Endothelial cell of umbilical vein (primary cell): ENCODE results near the gene PPHLN1. TPM values are rescaled to one million over a fixed set of nuclear protein-coding genes. Genes with fewer than 3 reads are reported as not detected.

Experiments used
- BruUV-seq: library from RNA; stranded (reverse); fragments of 400-500 nt; replicated peaks from 2 replicates; lab custom pipeline; 2021; lab: Mats Ljungman, UMichigan
- CTCF ChIA-PET: fragments of 300-600, 350-600 bp; sonication (Branson Sonifier 250); formaldehyde crosslinking; loops from one replicate; lab custom pipeline; 2021; ENCODE audit warnings: antibody characterized with exemption, inconsistent platforms; lab: Charles Lee
- POLR2A ChIA-PET: fragments of 300-600, 350-600 bp; sonication (Branson Sonifier 250); formaldehyde crosslinking; loops from one replicate; lab custom pipeline; 2021; ENCODE audit warnings: antibody characterized with exemption, inconsistent platforms; lab: Charles Lee
- DNase-seq: peaks from one replicate; pipeline ENCODE4 v3.0.0-alpha.2; 2011; ENCODE audit warnings: low read depth, low spot score
- FAIRE-seq: peaks from 2 replicates; lab custom pipeline; 2011; peaks lifted over from hg19 to GRCh38; lab: Jason Lieb, UNC
- H2AFZ ChIP-seq: 2 replicates; pipeline ENCODE4 v1.6.0; 2012; ENCODE audit warnings: low read depth, low read length, control low read depth, inconsistent platforms
- H3K27ac ChIP-seq: 2 replicates; pipeline ENCODE4 v1.5.1; 2011; ENCODE audit warnings: low read depth, mild to moderate bottlenecking, control low read depth, low read length, moderate library complexity; ENCODE audit not compliant: insufficient read depth
- H3K27me3 ChIP-seq, 2 experiments: 2 replicates each; pipeline versions ENCODE4 v1.6.0 to v1.6.1; 2011; ENCODE audit warnings: low read length in 2 of 2, mixed read lengths in 1 of 2; ENCODE audit not compliant: control insufficient read depth in 2 of 2, insufficient read depth in 2 of 2
- H3K36me3 ChIP-seq, 2 experiments: 2 replicates in 1 of 2; 3 replicates in 1 of 2; pipeline ENCODE4 v1.5.1; 2011; ENCODE audit warnings: low read length in 2 of 2, mild to moderate bottlenecking in 1 of 2, moderate library complexity in 1 of 2; ENCODE audit not compliant: control insufficient read depth in 2 of 2, insufficient read depth in 2 of 2; ENCODE audit errors: extremely low read depth in 1 of 2
- H3K4me1 ChIP-seq: 3 replicates; pipeline ENCODE4 v1.5.1; 2011; ENCODE audit warnings: mild to moderate bottlenecking, low read length; ENCODE audit not compliant: control insufficient read depth, insufficient read depth; ENCODE audit errors: extremely low read depth
- H3K4me2 ChIP-seq: 2 replicates; pipeline ENCODE4 v1.6.1; 2011; ENCODE audit warnings: low read length, control low read depth, mixed read lengths; ENCODE audit not compliant: insufficient read depth
- H3K4me3 ChIP-seq, 3 experiments: fragments of 200-600 bp in 1 of 3; sonication (generic), shearing (Covaris generic) in 1 of 3; replicated peaks in 1 of 3; 2 replicates each; pipeline ENCODE4 v1.5.1; 2011 to 2016; ENCODE audit warnings: control low read depth in 3 of 3, low read length in 3 of 3, mild to moderate bottlenecking in 2 of 3, inconsistent platforms in 1 of 3, low read depth in 1 of 3, moderate library complexity in 1 of 3; ENCODE audit not compliant: insufficient read depth in 1 of 3
- H3K79me2 ChIP-seq: 2 replicates; pipeline ENCODE4 v1.6.0; 2012; ENCODE audit warnings: low read length, inconsistent platforms; ENCODE audit not compliant: control insufficient read depth, insufficient read depth
- H3K9ac ChIP-seq: replicated peaks from 2 replicates; pipeline ENCODE3; 2011; ENCODE audit warnings: low read length, control low read depth; ENCODE audit not compliant: insufficient read depth; ENCODE audit errors: extremely low read depth
- H3K9me1 ChIP-seq: replicated peaks from 3 replicates; pipeline ENCODE4 v1.6.0; 2011; ENCODE audit warnings: mild to moderate bottlenecking, low read length; ENCODE audit not compliant: control insufficient read depth, insufficient read depth; ENCODE audit errors: extremely low read depth
- H3K9me3 ChIP-seq: replicated peaks from 2 replicates; pipeline ENCODE4 v1.5.1; 2012; ENCODE audit warnings: low read length, inconsistent platforms; ENCODE audit not compliant: control insufficient read depth, insufficient read depth
- H4K20me1 ChIP-seq: replicated peaks from 2 replicates; pipeline ENCODE3; 2011; ENCODE audit warnings: mild to moderate bottlenecking, low read length; ENCODE audit not compliant: control insufficient read depth, insufficient read depth; ENCODE audit errors: extremely low read depth
- CTCF ChIP-seq, 2 donors: IDR thresholded peaks; 1 replicate in 1 of 2; 2 replicates in 1 of 2; pipeline ENCODE4 v1.5.1; 2011; ENCODE audit warnings: low read length in 2 of 2, mild to moderate bottlenecking in 2 of 2, moderate library complexity in 2 of 2, control low read depth in 1 of 2, inconsistent platforms in 1 of 2, low read depth in 1 of 2; ENCODE audit not compliant: insufficient read depth in 1 of 2; ENCODE audit errors: extremely low read depth in 1 of 2
- EZH2 ChIP-seq: IDR thresholded peaks from 2 replicates; pipeline ENCODE4 v1.6.1; 2012; ENCODE audit warnings: borderline replicate concordance, low read depth, mild to moderate bottlenecking, moderate library complexity, low read length, inconsistent platforms; ENCODE audit not compliant: severe bottlenecking
- FOS ChIP-seq: IDR thresholded peaks from 2 replicates; pipeline ENCODE4 v1.6.1; 2011; ENCODE audit warnings: mild to moderate bottlenecking, low read length, moderate library complexity, borderline replicate concordance; ENCODE audit not compliant: insufficient read depth
- GATA2 ChIP-seq: IDR thresholded peaks from 2 replicates; pipeline ENCODE4 v1.7.0; 2011; ENCODE audit warnings: low read depth, mild to moderate bottlenecking, moderate library complexity, mixed read lengths, low read length; ENCODE audit not compliant: insufficient read length, insufficient read depth
- JUN ChIP-seq: IDR thresholded peaks from 2 replicates; pipeline ENCODE4 v1.6.1; 2011; ENCODE audit warnings: borderline replicate concordance, low read depth; ENCODE audit not compliant: insufficient read length, insufficient read depth
- MAX ChIP-seq: IDR thresholded peaks from 2 replicates; pipeline ENCODE4 v1.6.1; 2011; ENCODE audit not compliant: insufficient read depth, insufficient read length
- MYC ChIP-seq: IDR thresholded peaks from one replicate; pipeline ENCODE4 v1.6.1; 2011; ENCODE audit warnings: mild to moderate bottlenecking, low read depth, low read length
- POLR2A ChIP-seq: IDR thresholded peaks from 2 replicates; pipeline ENCODE4 v1.6.1; 2012; ENCODE audit warnings: low read depth, mild to moderate bottlenecking, control low read depth, low read length
- POLR2AphosphoS5 ChIP-seq: IDR thresholded peaks from 2 replicates; pipeline ENCODE4 v1.6.1; 2012; ENCODE audit warnings: low read depth, mild to moderate bottlenecking, control low read depth, low read length, moderate library complexity; ENCODE audit not compliant: insufficient read depth
- dilution Hi-C: fragments of 300-500 bp; cut with MboI; formaldehyde crosslinking; loops from one replicate; pipeline ENCODE4 v1.15.0; 2019; ENCODE audit warnings: low sequenced_read_pairs; ENCODE audit not compliant: extremely low pct_ligation_motif_present
- intact Hi-C: fragments of 100-400 bp; cut with micrococcal nuclease; formaldehyde crosslinking; loops from one replicate; pipeline ENCODE4 v1.10.0; 2022
- polyA plus RNA-seq, 4 experiments: library from polyadenylated mRNA; depleted of rRNA in 3 of 4; stranded (reverse) in 3 of 4; unstranded in 1 of 4; fragments of >200 nt; gene quantifications; 2 replicates each; pipeline versions ENCODE4 v1.2.1 to v1.2.3, GENCODE V29; 2011 to 2012; ENCODE audit warnings: missing spikeins in 1 of 4
- total RNA-seq: library from RNA; stranded (reverse); gene quantifications from 2 replicates; pipeline ENCODE4 v1.2.3, GENCODE V29; 2021

PPHLN1 gene
- total and polyA plus RNA-seq, 2 donors (not counting 3 experiments of a cell fraction or from before 2014, with no cell fraction given), result 23.4 to 62.2 TPM

- Histone ChIP-seq H3K79me2 (peaks cover 57% of the 10 kb centered on the region), H2AFZ (peak overlapping the region; percentile 90), H3K9me1 (no peaks in the 10 kb centered on the region), H4K20me1 (no peaks in the 10 kb centered on the region), H3K4me3 (peak overlapping the region; percentile 64 to 97 (median 90)), H3K9ac (peak overlapping the region; percentile 85), H3K9me3 (no peaks in the 10 kb centered on the region), H3K27me3 (no peaks in the 10 kb centered on the region), H3K4me1 (peaks cover 21% of the 10 kb centered on the region), H3K4me2 (peak overlapping the region; percentile 93), H3K36me3 (no peaks in the 10 kb centered on the region), H3K27ac (peak overlapping the region; percentile 58)
- dilution Hi-C loops (no loop called here), intact Hi-C loops (loop anchor here (10.0 kb wide), 1 partner anchor 302 kb away; no protein-coding TSS in a partner anchor)
- POLR2A ChIA-PET, result no interaction called here
- TSS peak; percentile 54 for BruUV-seq
- FAIRE-seq (no peak), DNase-seq (peak; percentile 36)
- TF ChIP-seq EZH2 (no peak), FOS (peak; percentile 31)
- CTCF ChIA-PET, result interaction anchor here (0.7 to 1.7 kb wide), 2 partner anchors 235 to 955 kb away, joined by 3 read pairs; no protein-coding TSS in a partner anchor
Measured at GRCh38 chr12:42326541-42327226, 717 bp downstream of the PPHLN1 start.

- Histone ChIP-seq H3K27ac (peak overlapping the region; percentile 58), H3K9ac (peak overlapping the region; percentile 85), H3K4me3 (peak overlapping the region in 2 of 3 experiments; percentile 64 to 97), H3K4me1 (peaks cover 21% of the 10 kb centered on the region), H4K20me1 (no peaks in the 10 kb centered on the region), H3K9me3 (no peaks in the 10 kb centered on the region), H3K79me2 (peaks cover 62% of the 10 kb centered on the region), H3K27me3 (no peaks in the 10 kb centered on the region), H3K4me2 (peak overlapping the region; percentile 93), H3K9me1 (no peaks in the 10 kb centered on the region), H2AFZ (no peak overlapping the region), H3K36me3 (no peaks in the 10 kb centered on the region)
- intact Hi-C loops (loop anchor here (10.0 kb wide), 1 partner anchor 302 kb away; no protein-coding TSS in a partner anchor), dilution Hi-C loops (no loop called here)
- DNase-seq, result no peak
- ChIA-PET POLR2A (no interaction called here), CTCF (interaction anchor here (1.7 kb wide), 1 partner anchor 235 kb away, joined by 3 read pairs; no protein-coding TSS in a partner anchor)
- FAIRE-seq, result no peak
- no peak for TF ChIP-seq POLR2AphosphoS5
- no peak for TF ChIP-seq MAX
- TF ChIP-seq EZH2, result no peak
- TF ChIP-seq JUN, result no peak
- TF ChIP-seq CTCF (IDR thresholded peaks at IDR 0.05; ENCODE audit: extremely low read depth in 1 of 2, insufficient read depth in 1 of 2, low read depth in 1 of 2, low read length in 2 of 2), result no peak
- TF ChIP-seq GATA2, result no peak
- TF ChIP-seq FOS, result no peak
- TF ChIP-seq POLR2A, result no peak
- TF ChIP-seq MYC, result no peak
- no TSS peak for BruUV-seq
Measured at GRCh38 chr12:42327227-42327590, 1.2 kb downstream of the PPHLN1 start.
